ENCODE results near the gene SPIB.

SPIB gene

DNA sequence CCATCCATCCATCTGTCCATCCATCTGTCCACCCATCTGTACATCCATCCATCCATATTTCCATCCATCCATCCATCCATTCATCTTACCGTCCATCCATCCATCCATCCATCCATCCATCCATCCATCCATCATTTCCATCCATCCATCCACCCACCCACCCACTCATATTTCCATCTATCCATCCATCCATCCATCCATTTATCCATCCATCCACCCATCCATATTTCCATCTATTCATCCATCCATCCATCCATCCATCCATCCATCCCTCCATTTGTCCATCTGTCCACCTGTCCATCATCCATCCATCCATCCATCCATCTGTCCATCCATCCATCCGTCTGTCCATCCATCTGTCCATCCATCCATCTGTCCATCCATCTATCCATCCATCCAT is 37.3 kb downstream of the SPIB start:
- Histone ChIP-seq H3K27ac (ENCODE audit: low read depth, low read length) (no peak overlapping the region), H4K20me1 (ENCODE audit: control insufficient read depth, insufficient read depth, low read depth, low read length) (no peaks in the 10 kb centered on the region), H3F3A (ENCODE audit: control insufficient read depth, insufficient read depth) (peaks cover 13% of the 10 kb centered on the region), H3K9me2 (replicated peaks; ENCODE audit: control insufficient read depth, low read length) (no peaks in the 10 kb centered on the region), H3K79me2 (ENCODE audit: control insufficient read depth, low read length) (no peaks in the 10 kb centered on the region), H3K27me3 (ENCODE audit: control insufficient read depth, low read length) (no peaks in the 10 kb centered on the region), H3K4me1 (ENCODE audit: control insufficient read depth, low read length) (peaks cover 21% of the 10 kb centered on the region), H3K9me3 (ENCODE audit: control insufficient read depth, insufficient read depth, low read length) (no peaks in the 10 kb centered on the region), H3K4me3 (ENCODE audit: low read length) (no peak overlapping the region), H3K36me3 (ENCODE audit: control insufficient read depth, low read length) (peaks cover 40% of the 10 kb centered on the region), H3K4me2 (ENCODE audit: low read length) (no peak overlapping the region)
- TF ChIP-seq, protein P1, sequence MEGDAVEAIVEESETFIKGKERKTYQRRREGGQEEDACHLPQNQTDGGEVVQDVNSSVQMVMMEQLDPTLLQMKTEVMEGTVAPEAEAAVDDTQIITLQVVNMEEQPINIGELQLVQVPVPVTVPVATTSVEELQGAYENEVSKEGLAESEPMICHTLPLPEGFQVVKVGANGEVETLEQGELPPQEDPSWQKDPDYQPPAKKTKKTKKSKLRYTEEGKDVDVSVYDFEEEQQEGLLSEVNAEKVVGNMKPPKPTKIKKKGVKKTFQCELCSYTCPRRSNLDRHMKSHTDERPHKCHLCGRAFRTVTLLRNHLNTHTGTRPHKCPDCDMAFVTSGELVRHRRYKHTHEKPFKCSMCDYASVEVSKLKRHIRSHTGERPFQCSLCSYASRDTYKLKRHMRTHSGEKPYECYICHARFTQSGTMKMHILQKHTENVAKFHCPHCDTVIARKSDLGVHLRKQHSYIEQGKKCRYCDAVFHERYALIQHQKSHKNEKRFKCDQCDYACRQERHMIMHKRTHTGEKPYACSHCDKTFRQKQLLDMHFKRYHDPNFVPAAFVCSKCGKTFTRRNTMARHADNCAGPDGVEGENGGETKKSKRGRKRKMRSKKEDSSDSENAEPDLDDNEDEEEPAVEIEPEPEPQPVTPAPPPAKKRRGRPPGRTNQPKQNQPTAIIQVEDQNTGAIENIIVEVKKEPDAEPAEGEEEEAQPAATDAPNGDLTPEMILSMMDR (IDR thresholded peaks at IDR 0.05; ENCODE audit: low read depth, low read length, poor library complexity, severe bottlenecking): no peak
- no peak for TF ChIP-seq EZH2phosphoT487 (IDR thresholded peaks at IDR 0.05; ENCODE audit: borderline replicate concordance, low read length)

DNA sequence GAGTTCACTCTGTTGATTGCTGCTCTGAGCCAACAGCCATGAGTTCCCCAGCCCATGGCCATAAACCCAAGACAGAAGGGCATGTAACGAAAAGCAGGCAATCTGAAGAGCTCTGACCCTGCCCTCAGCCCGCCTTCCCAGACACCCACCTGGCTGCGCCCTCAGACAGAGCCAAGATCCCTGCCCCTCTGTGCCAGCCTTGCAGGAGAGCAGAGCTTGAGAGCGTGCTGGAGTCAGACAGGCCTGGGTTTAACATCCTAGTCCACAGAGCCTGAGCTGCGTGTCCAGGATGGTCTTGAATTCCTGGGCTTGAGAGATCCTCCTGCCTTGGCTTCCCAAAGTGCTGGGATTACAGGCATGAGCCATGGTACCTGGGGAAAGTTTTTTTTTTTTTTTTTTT is 38.6 kb downstream of the SPIB start:
- Histone ChIP-seq H3K9me3 (ENCODE audit: control insufficient read depth, insufficient read depth, low read length) (no peaks in the 10 kb centered on the region), H3K36me3 (ENCODE audit: control insufficient read depth, low read length) (peaks cover 39% of the 10 kb centered on the region), H3K4me2 (ENCODE audit: low read length) (no peak overlapping the region), H4K20me1 (ENCODE audit: control insufficient read depth, insufficient read depth, low read depth, low read length) (no peaks in the 10 kb centered on the region), H3F3A (ENCODE audit: control insufficient read depth, insufficient read depth) (peaks cover 14% of the 10 kb centered on the region), H3K79me2 (ENCODE audit: control insufficient read depth, low read length) (no peaks in the 10 kb centered on the region), H3K27me3 (ENCODE audit: control insufficient read depth, low read length) (no peaks in the 10 kb centered on the region), H3K4me1 (ENCODE audit: control insufficient read depth, low read length) (peaks cover 27% of the 10 kb centered on the region), H3K27ac (ENCODE audit: low read depth, low read length) (no peak overlapping the region), H3K9me2 (replicated peaks; ENCODE audit: control insufficient read depth, low read length) (no peaks in the 10 kb centered on the region), H3K4me3 (ENCODE audit: low read length) (no peak overlapping the region)
- TF ChIP-seq EZH2phosphoT487 (IDR thresholded peaks at IDR 0.05; ENCODE audit: borderline replicate concordance, low read length): no peak
- TF ChIP-seq, protein P1 (IDR thresholded peaks at IDR 0.05; ENCODE audit: low read depth, low read length, poor library complexity, severe bottlenecking): no peak

- TF ChIP-seq, protein P1 (IDR thresholded peaks at IDR 0.05; ENCODE audit: low read depth, low read length, poor library complexity, severe bottlenecking): no peak
- TF ChIP-seq EZH2phosphoT487 (IDR thresholded peaks at IDR 0.05; ENCODE audit: borderline replicate concordance, low read length): no peak
Measured at GRCh38 chr19:50458396-50459066, 39.8 kb downstream of the SPIB start.

More at GRCh38 chr19:50458396-50459066, 39.8 kb downstream of the SPIB start:
- H3K9me3 ChIP-seq (ENCODE audit: control insufficient read depth, insufficient read depth, low read length): no peaks in the 10 kb centered on the region
- H3K27me3 ChIP-seq (ENCODE audit: control insufficient read depth, low read length): no peaks in the 10 kb centered on the region
- no peak overlapping the region for H3K4me3 ChIP-seq (ENCODE audit: low read length)
- H3K4me2 ChIP-seq (ENCODE audit: low read length): no peak overlapping the region
- no peaks in the 10 kb centered on the region for H4K20me1 ChIP-seq (ENCODE audit: control insufficient read depth, insufficient read depth, low read depth, low read length)
- no peaks in the 10 kb centered on the region for H3K79me2 ChIP-seq (ENCODE audit: control insufficient read depth, low read length)
- no peaks in the 10 kb centered on the region for H3K9me2 ChIP-seq (replicated peaks; ENCODE audit: control insufficient read depth, low read length)
- H3F3A ChIP-seq (ENCODE audit: control insufficient read depth, insufficient read depth): peaks cover 14% of the 10 kb centered on the region
- no peak overlapping the region for H3K27ac ChIP-seq (ENCODE audit: low read depth, low read length)
- peaks cover 27% of the 10 kb centered on the region for H3K4me1 ChIP-seq (ENCODE audit: control insufficient read depth, low read length)
- H3K36me3 ChIP-seq (ENCODE audit: control insufficient read depth, low read length): peaks cover 46% of the 10 kb centered on the region
